NCI-H2107 (cell line): ENCODE measurements around the gene ENTR1.
A peak's percentile ranks its signal among the peaks of the same experiment; 100 is the strongest.

Experiments
- DNase-seq: peaks from one replicate; lab custom pipeline; 2025; lab: John Stamatoyannopoulos, UW

ENTR1 gene

GRCh38 chr9:136377341-136378169, 32.9 kb downstream of the ENTR1 start:
- DNase-seq, result no peak

- DNase-seq, result no peak
Measured at GRCh38 chr9:136376457-136376856, 34.0 kb downstream of the ENTR1 start.

GRCh38 chr9:136375096-136375495, 35.3 kb downstream of the ENTR1 start:
- no peak for DNase-seq

- no peak for DNase-seq
Measured at GRCh38 chr9:136374183-136374575, 36.2 kb downstream of the ENTR1 start.

GRCh38 chr9:136373300-136374182, 36.9 kb downstream of the ENTR1 start, which contains the start of gene CARD9:
Gene CARD9, minus strand, starts transcription at chr9:136373669. Its CDS starts 1,591 bp downstream, at chr9:136372078.
- no peak for DNase-seq

GRCh38 chr9:136372561-136373299, 37.7 kb downstream of the ENTR1 start:
- no peak for DNase-seq

GRCh38 chr9:136372006-136372405, 38.4 kb downstream of the ENTR1 start:
- no peak for DNase-seq

- DNase-seq, result no peak
Measured at GRCh38 chr9:136371533-136371880, 38.9 kb downstream of the ENTR1 start.

GRCh38 chr9:136370687-136371532, 39.5 kb downstream of the ENTR1 start:
- no peak for DNase-seq

- DNase-seq, result no peak
Measured at GRCh38 chr9:136370037-136370436, 40.4 kb downstream of the ENTR1 start.

- DNase-seq, result no peak
Measured at GRCh38 chr9:136368190-136368589, 42.2 kb downstream of the ENTR1 start.

GRCh38 chr9:136367296-136368145, 42.9 kb downstream of the ENTR1 start:
- DNase-seq, result no peak

- DNase-seq, result no peak
Measured at GRCh38 chr9:136366826-136367225, 43.6 kb downstream of the ENTR1 start.

GRCh38 chr9:136365775-136366222, 44.6 kb downstream of the ENTR1 start:
- no peak for DNase-seq

GRCh38 chr9:136364942-136365774, 45.3 kb downstream of the ENTR1 start:
- no peak for DNase-seq

- no peak for DNase-seq
Measured at GRCh38 chr9:136363949-136364748, 46.3 kb downstream of the ENTR1 start.

GRCh38 chr9:136363106-136363948, 47.1 kb downstream of the ENTR1 start, which contains the start of gene DNLZ:
Gene DNLZ, minus strand, starts transcription at chr9:136363744. Its CDS starts 30 bp downstream, at chr9:136363714.
- peak; percentile 87 for DNase-seq

GRCh38 chr9:136362450-136362784, 48.0 kb downstream of the ENTR1 start:
- DNase-seq, result no peak
